ENCODE results near the gene LGALS4. TPM values are rescaled to one million over a fixed set of nuclear protein-coding genes. Genes with fewer than 3 reads are reported as not detected.

Gene LGALS4
- total and polyA plus RNA-seq, 4 donors, result 0.51 to 544 (median 6.0) TPM

DNA sequence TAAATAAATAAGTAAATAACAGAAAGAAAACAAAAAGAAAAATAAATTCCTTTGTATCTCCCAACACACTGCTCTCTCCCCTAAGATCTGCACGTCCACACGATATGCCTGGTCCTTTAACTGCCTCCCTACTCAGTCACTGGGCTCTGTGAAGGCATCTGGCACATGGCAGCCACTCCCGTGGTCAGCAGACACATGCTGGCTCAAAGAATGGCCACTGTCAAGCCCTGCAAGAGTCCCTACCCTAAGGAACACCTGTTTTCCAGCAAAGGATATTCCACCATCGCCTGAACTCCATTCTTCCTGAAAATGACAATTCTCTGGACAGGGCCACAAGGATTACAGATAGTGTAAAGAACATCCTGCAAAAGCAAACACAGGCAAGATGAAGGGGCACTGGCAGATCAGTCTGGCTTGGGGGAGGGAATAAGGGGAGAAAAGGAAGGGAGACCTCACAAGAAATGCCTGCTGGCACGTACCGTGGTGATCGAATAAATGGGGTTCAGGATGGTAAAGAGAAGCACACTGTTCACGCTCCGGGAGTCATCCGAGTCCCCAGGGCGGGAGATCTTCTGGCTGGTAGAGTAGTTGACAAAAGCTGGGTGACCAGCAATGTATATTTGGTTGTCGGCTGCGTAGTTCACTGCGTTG is 32.8 kb upstream of the LGALS4 start:
- ATAC-seq (ENCODE audit: low FRiP score), result no peak
- intact Hi-C loops (cut with DNase I), result loop anchor here in 1 of 2 donors (5.0 kb wide), 2 partner anchors 128 to 198 kb away; partner anchors contain the start of gene ACTN4

DNA sequence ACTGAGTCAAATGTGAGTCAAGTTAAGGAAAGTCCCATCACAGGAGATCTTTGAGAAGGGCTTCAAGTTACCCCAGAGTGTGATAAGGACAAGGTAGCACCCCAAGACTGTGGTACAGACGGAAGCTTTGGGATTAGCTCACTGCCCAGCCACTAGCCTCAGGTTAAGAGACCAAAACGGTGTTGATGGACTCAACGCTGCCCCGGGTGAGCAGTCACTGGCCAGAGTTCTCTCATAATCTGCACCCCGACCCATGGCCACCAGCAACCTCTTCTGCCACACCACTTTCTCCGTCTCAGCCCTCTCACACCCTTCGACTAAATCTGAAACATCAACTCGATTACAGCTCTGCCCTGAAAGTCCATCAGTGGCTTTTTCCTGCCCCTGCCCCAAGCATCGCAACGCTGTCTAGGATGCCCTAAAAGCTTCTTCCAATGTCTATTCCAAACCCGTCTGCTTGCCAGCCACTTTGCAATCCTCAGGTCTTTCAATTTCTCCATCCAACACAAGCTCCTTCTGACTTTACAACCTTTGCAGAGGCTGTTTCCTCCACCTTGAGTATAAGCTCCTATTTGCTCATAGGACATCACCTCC is 31.4 kb upstream of the LGALS4 start:
- no peak overlapping the region for H3K27ac ChIP-seq (ENCODE audit: low read depth in 1 of 2, low read length in 2 of 2)
- no peaks in the 10 kb centered on the region for H3K27me3 ChIP-seq (ENCODE audit: control insufficient read depth in 1 of 2, insufficient read depth in 2 of 2, low read length in 1 of 2)
- DNase-seq (peak in 1 of 2 donors; percentile 9), ATAC-seq (ENCODE audit: low FRiP score) (no peak)
- no peak overlapping the region for H3K4me3 ChIP-seq (ENCODE audit: low read length in 2 of 2)
- 87 to 88% methylated on average over 11 of the region's 11 CpGs for WGBS, 2 donors
- peaks cover 3 to 32% of the 10 kb centered on the region in 2 donors for H3K36me3 ChIP-seq (ENCODE audit: control insufficient read depth in 1 of 2, insufficient read depth in 2 of 2, low read length in 1 of 2)
- intact Hi-C loops (cut with DNase I), result no loop called here
- H3K4me1 ChIP-seq (ENCODE audit: control insufficient read depth in 1 of 2, insufficient read depth in 2 of 2, low read length in 2 of 2), result no peaks in the 10 kb centered on the region
- H3K9me3 ChIP-seq (ENCODE audit: control insufficient read depth, low read length), result no peaks in the 10 kb centered on the region

More for the DNA sequence above, 32.8 kb upstream of the LGALS4 start:
- Histone ChIP-seq H3K4me1 (ENCODE audit: control insufficient read depth in 1 of 2, insufficient read depth in 2 of 2, low read length in 2 of 2) (no peaks in the 10 kb centered on the region), H3K9me3 (ENCODE audit: control insufficient read depth, low read length) (no peaks in the 10 kb centered on the region), H3K36me3 (ENCODE audit: control insufficient read depth in 1 of 2, insufficient read depth in 2 of 2, low read length in 1 of 2) (peaks cover 0 to 31% of the 10 kb centered on the region in 2 donors), H3K4me3 (ENCODE audit: low read length in 2 of 2) (no peak overlapping the region), H3K27me3 (ENCODE audit: control insufficient read depth in 1 of 2, insufficient read depth in 2 of 2, low read length in 1 of 2) (no peaks in the 10 kb centered on the region), H3K27ac (ENCODE audit: low read depth in 1 of 2, low read length in 2 of 2) (no peak overlapping the region)
- WGBS, 2 donors, result 84 to 85% methylated on average over 14 of the region's 14 CpGs
- DNase-seq, result peak in 1 of 2 donors; percentile 14

DNA sequence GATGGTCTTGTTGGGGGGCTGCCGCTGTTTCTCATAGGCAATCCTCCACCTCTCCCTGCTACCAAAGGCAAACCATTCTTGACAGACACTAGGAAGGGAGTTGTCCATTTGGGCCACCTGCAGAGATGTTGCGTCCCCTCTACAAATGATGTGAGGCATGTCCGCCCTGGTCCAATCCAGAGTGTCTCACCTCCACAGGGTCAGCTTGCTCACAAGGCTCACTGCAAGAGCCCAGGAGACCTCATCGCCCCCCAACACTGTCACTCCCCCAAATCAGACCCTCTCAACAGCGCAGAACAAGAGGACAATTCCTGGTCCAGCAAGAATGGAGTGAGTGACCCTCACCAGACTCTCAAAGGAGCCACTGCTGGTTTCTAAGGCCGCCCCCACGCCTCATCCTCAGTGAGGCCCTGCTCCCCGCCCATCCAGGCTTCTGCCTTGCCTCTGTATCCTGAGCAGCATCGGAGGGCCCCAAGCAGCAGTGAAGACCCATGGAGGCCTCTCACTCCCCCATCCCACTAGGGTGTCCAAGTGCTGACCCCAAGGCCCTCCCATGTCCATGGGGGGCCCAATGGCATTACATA is 30.5 kb upstream of the LGALS4 start:
- intact Hi-C loops (cut with DNase I), result no loop called here
- H3K4me3 ChIP-seq (ENCODE audit: low read length in 2 of 2), result no peak overlapping the region
- H3K27ac ChIP-seq (ENCODE audit: low read depth in 1 of 2, low read length in 2 of 2), result no peak overlapping the region
- DNase-seq, result peak in 1 of 2 donors; percentile 29
- H3K36me3 ChIP-seq (ENCODE audit: control insufficient read depth in 1 of 2, insufficient read depth in 2 of 2, low read length in 1 of 2), result peaks cover 4 to 37% of the 10 kb centered on the region in 2 donors
- no peaks in the 10 kb centered on the region for H3K9me3 ChIP-seq (ENCODE audit: control insufficient read depth, low read length)
- H3K27me3 ChIP-seq (ENCODE audit: control insufficient read depth in 1 of 2, insufficient read depth in 2 of 2, low read length in 1 of 2), result no peaks in the 10 kb centered on the region
- H3K4me1 ChIP-seq (ENCODE audit: control insufficient read depth in 1 of 2, insufficient read depth in 2 of 2, low read length in 2 of 2), result no peaks in the 10 kb centered on the region
- 93 to 97% methylated on average over 9 of the region's 9 CpGs for WGBS, 2 donors
- ATAC-seq (ENCODE audit: low FRiP score), result no peak

DNA sequence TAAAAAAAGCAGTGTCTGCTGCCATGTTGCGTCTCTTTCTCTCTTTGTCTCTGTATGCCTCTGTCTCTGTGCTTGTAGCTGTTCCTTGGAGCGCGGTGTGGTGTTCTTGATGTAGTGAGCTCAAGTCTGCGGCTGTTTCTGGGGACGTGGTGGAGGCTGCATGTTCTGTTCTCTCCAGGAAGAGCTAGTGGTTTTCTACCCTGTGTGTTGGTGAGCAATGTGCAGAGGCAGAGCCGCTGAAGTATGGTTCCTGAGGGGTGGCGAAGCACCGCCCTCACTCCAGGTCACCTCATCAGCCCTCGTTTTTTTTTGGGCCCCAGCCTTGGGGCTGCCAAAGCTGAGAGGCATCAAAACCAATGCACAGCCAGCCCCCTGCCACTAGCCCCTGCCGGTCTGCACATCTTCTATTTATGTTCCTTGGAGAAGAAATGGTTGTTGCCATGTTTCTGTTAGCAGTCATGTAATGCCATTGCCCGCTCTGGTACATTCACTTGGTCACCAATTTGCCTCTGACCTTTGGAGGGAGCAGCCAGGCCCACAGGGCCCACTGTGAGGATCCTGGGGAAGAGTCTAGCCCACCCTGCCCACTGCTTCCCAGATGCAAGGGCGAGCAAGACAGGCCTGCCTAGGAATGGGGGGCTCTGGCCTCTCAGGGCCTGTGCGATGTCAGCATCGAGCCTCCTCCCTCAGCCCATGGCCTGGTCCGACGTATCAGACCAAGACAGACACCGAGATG is 29.9 kb upstream of the LGALS4 start:
- Histone ChIP-seq H3K36me3 (ENCODE audit: control insufficient read depth in 1 of 2, insufficient read depth in 2 of 2, low read length in 1 of 2) (peaks cover 7 to 42% of the 10 kb centered on the region in 2 donors), H3K27ac (ENCODE audit: low read depth in 1 of 2, low read length in 2 of 2) (no peak overlapping the region), H3K27me3 (ENCODE audit: control insufficient read depth in 1 of 2, insufficient read depth in 2 of 2, low read length in 1 of 2) (no peaks in the 10 kb centered on the region), H3K4me1 (ENCODE audit: control insufficient read depth in 1 of 2, insufficient read depth in 2 of 2, low read length in 2 of 2) (no peaks in the 10 kb centered on the region), H3K4me3 (ENCODE audit: low read length in 2 of 2) (no peak overlapping the region), H3K9me3 (ENCODE audit: control insufficient read depth, low read length) (no peaks in the 10 kb centered on the region)
- WGBS, 2 donors, result 87 to 89% methylated on average over 17 of the region's 17 CpGs
- intact Hi-C loops (cut with DNase I), result no loop called here
- ATAC-seq (ENCODE audit: low FRiP score) (no peak), DNase-seq (no peak)

DNA sequence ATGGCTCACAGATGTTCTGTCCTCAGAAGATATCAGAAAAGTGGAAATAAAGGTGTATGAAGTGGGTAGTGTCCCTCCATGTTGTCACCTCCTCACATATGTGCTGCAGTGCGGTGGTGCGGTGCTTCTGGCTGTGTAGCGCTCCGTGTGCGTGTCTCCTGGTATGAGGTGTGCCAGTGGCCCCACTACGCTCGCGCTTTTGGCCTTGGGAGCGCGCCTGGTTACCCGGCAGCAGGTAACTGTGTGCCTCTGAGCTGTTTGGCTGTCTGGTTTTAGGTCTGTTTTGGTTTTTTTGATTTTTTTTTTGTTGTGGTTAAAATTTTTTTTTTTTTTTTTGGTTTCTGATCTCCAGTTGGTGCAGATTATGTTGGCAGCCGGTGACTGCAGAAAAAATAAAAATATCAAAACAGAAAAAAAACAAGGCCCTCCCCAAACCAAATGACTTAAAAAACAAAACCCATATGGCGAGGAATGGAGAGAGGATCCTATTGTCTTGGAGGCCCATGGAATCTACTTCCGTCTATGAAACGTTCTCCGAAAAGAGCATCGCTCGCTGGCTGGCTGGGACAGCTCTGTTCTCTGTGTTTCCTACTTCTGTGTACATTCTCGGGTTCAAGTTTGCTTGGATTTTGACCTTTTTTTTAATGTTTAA is 29.2 kb upstream of the LGALS4 start:
- no peak overlapping the region for H3K27ac ChIP-seq (ENCODE audit: low read depth in 1 of 2, low read length in 2 of 2)
- H3K4me1 ChIP-seq (ENCODE audit: control insufficient read depth in 1 of 2, insufficient read depth in 2 of 2, low read length in 2 of 2), result no peaks in the 10 kb centered on the region
- peaks cover 11 to 49% of the 10 kb centered on the region in 2 donors for H3K36me3 ChIP-seq (ENCODE audit: control insufficient read depth in 1 of 2, insufficient read depth in 2 of 2, low read length in 1 of 2)
- no peak for ATAC-seq (ENCODE audit: low FRiP score)
- H3K9me3 ChIP-seq (ENCODE audit: control insufficient read depth, low read length), result no peaks in the 10 kb centered on the region
- intact Hi-C loops (cut with DNase I), result no loop called here
- no peaks in the 10 kb centered on the region for H3K27me3 ChIP-seq (ENCODE audit: control insufficient read depth in 1 of 2, insufficient read depth in 2 of 2, low read length in 1 of 2)
- WGBS, 2 donors, result 89 to 90% methylated on average over 19 of the region's 19 CpGs
- H3K4me3 ChIP-seq (ENCODE audit: low read length in 2 of 2), result no peak overlapping the region
- peak in 1 of 2 donors; percentile 24 for DNase-seq

DNA sequence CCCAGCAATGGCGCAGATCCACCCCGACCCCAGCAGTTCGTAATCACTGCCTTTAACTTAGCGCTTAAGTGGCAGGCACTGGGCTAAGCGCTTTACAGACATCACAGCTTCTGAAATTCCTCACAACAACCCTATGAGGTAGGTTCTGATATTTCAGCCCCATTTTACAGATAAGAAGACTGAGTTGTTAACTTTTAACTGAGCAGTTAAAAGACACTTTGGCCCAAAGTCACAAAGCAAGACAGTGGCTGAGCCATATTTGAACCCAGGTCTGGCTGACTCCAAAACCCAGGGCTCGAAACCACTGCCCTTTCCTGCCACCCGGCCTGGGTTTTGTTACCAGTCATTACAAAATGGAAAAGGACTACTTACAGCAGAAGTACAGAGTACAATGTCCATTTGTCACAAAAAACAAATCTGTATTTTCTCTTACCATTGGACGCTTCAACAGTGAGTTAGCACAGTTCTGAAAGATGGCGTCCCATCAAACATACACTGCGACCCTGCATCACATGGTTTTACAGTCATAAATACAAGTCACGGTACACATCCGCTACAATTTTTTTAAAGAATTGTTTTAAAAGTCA is 28.5 kb upstream of the LGALS4 start:
- H3K4me1 ChIP-seq (ENCODE audit: control insufficient read depth in 1 of 2, insufficient read depth in 2 of 2, low read length in 2 of 2), result no peaks in the 10 kb centered on the region
- intact Hi-C loops (cut with DNase I), result no loop called here
- 80 to 86% methylated on average over 12 of the region's 12 CpGs for WGBS, 2 donors

DNA sequence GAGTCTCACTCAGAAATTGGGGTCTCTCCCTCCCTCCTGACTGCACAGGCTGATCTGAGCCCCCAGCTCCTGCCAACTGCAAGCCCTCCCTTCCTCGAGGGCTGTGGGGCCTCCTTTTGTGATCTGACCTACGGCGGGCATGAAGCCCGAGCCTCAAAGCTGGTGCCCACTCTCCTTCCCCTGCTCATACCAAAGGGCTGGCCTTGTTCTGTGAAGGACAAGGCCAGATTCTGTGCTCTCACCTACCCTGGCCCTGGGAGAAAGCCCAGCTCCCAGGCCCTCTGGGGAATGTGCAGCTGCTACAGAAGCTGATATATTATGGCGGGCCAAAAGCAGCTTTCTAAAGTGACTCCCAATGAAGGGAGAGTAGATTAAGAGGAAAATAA is 27.8 kb upstream of the LGALS4 start:
- ATAC-seq (ENCODE audit: low FRiP score), result no peak
- peaks cover 15 to 49% of the 10 kb centered on the region in 2 donors for H3K36me3 ChIP-seq (ENCODE audit: control insufficient read depth in 1 of 2, insufficient read depth in 2 of 2, low read length in 1 of 2)
- intact Hi-C loops (cut with DNase I), result no loop called here
- 77 to 79% methylated on average over 5 of the region's 5 CpGs for WGBS, 2 donors
- H3K27ac ChIP-seq (ENCODE audit: low read depth in 1 of 2, low read length in 2 of 2), result no peak overlapping the region
- H3K4me1 ChIP-seq (ENCODE audit: control insufficient read depth in 1 of 2, insufficient read depth in 2 of 2, low read length in 2 of 2), result no peaks in the 10 kb centered on the region
- H3K27me3 ChIP-seq (ENCODE audit: control insufficient read depth in 1 of 2, insufficient read depth in 2 of 2, low read length in 1 of 2), result no peaks in the 10 kb centered on the region
- H3K4me3 ChIP-seq (ENCODE audit: low read length in 2 of 2), result no peak overlapping the region
- no peak for DNase-seq
- H3K9me3 ChIP-seq (ENCODE audit: control insufficient read depth, low read length), result no peaks in the 10 kb centered on the region

More for the DNA sequence above, 28.5 kb upstream of the LGALS4 start:
- H3K36me3 ChIP-seq (ENCODE audit: control insufficient read depth in 1 of 2, insufficient read depth in 2 of 2, low read length in 1 of 2), result peaks cover 15 to 51% of the 10 kb centered on the region in 2 donors
- DNase-seq (no peak), ATAC-seq (ENCODE audit: low FRiP score) (no peak)
- H3K27me3 ChIP-seq (ENCODE audit: control insufficient read depth in 1 of 2, insufficient read depth in 2 of 2, low read length in 1 of 2), result no peaks in the 10 kb centered on the region
- H3K4me3 ChIP-seq (ENCODE audit: low read length in 2 of 2), result no peak overlapping the region
- no peaks in the 10 kb centered on the region for H3K9me3 ChIP-seq (ENCODE audit: control insufficient read depth, low read length)
- H3K27ac ChIP-seq (ENCODE audit: low read depth in 1 of 2, low read length in 2 of 2), result no peak overlapping the region

Measured in aorta (tissue), 5 donors.